ENCODE results near the gene TGFBRAP1.

The TGFBRAP1 gene

GRCh38 chr2:105317937-105318336 is 11.6 kb downstream of the TGFBRAP1 start:
- TF ChIP-seq CTCF (IDR thresholded peaks at IDR 0.05; ENCODE audit: low read depth, low read length, missing control alignments), result no peak
- no peak for DNase-seq (ENCODE audit: low read depth)
- no peak overlapping the region for H3K4me3 ChIP-seq (ENCODE audit: low read depth, low read length)

- TF ChIP-seq CTCF (IDR thresholded peaks at IDR 0.05; ENCODE audit: low read depth, low read length, missing control alignments), result no peak
- no peak for DNase-seq (ENCODE audit: low read depth)
- H3K4me3 ChIP-seq (ENCODE audit: low read depth, low read length), result no peak overlapping the region
Measured at GRCh38 chr2:105315314-105315713, 14.2 kb downstream of the TGFBRAP1 start.

GRCh38 chr2:105313877-105314276 is 15.7 kb downstream of the TGFBRAP1 start:
- TF ChIP-seq CTCF (IDR thresholded peaks at IDR 0.05; ENCODE audit: low read depth, low read length, missing control alignments), result no peak
- no peak for DNase-seq (ENCODE audit: low read depth)
- no peak overlapping the region for H3K4me3 ChIP-seq (ENCODE audit: low read depth, low read length)

- H3K4me3 ChIP-seq (ENCODE audit: low read depth, low read length), result no peak overlapping the region
- TF ChIP-seq CTCF (IDR thresholded peaks at IDR 0.05; ENCODE audit: low read depth, low read length, missing control alignments), result no peak
- DNase-seq (ENCODE audit: low read depth), result no peak
Measured at GRCh38 chr2:105309147-105309545, 20.4 kb downstream of the TGFBRAP1 start.

GRCh38 chr2:105308382-105309146 is 21.0 kb downstream of the TGFBRAP1 start:
- no peak for TF ChIP-seq CTCF (IDR thresholded peaks at IDR 0.05; ENCODE audit: low read depth, low read length, missing control alignments)
- H3K4me3 ChIP-seq (ENCODE audit: low read depth, low read length), result no peak overlapping the region

GRCh38 chr2:105307962-105308361 is 21.6 kb downstream of the TGFBRAP1 start:
- no peak for TF ChIP-seq CTCF (IDR thresholded peaks at IDR 0.05; ENCODE audit: low read depth, low read length, missing control alignments)
- no peak for DNase-seq (ENCODE audit: low read depth)
- H3K4me3 ChIP-seq (ENCODE audit: low read depth, low read length), result no peak overlapping the region

More at GRCh38 chr2:105308382-105309146, 21.0 kb downstream of the TGFBRAP1 start:
- DNase-seq (ENCODE audit: low read depth), result no peak

GRCh38 chr2:105307550-105307949 is 22.0 kb downstream of the TGFBRAP1 start:
- no peak for TF ChIP-seq CTCF (IDR thresholded peaks at IDR 0.05; ENCODE audit: low read depth, low read length, missing control alignments)
- H3K4me3 ChIP-seq (ENCODE audit: low read depth, low read length), result no peak overlapping the region
- DNase-seq (ENCODE audit: low read depth), result no peak

Data from GM12864 (cell line).